CD14-positive monocyte (primary cell): ENCODE measurements around the gene TBX6. TPM values are rescaled to one million over a fixed set of nuclear protein-coding genes. Genes with fewer than 3 reads are reported as not detected.
A peak's percentile ranks its signal among the peaks of the same experiment; 100 is the strongest.

Experiments used
- DNase-seq, 3 donors: peaks; one replicate each; pipeline ENCODE4 v3.0.0-alpha.2; 2011 to 2022
- H2AFZ ChIP-seq: 2 replicates; pipeline ENCODE4 v1.6.0; 2012; ENCODE audit warnings: mild to moderate bottlenecking, low read depth, low read length, inconsistent platforms; ENCODE audit not compliant: insufficient read depth, poor library complexity, severe bottlenecking
- H3K27ac ChIP-seq, 2 donors: 1 replicate in 1 of 2; 2 replicates in 1 of 2; pipeline ENCODE4 v1.5.1; 2012 to 2013; ENCODE audit warnings: low read length in 2 of 2, control low read depth in 1 of 2, inconsistent platforms in 1 of 2, low read depth in 1 of 2, mild to moderate bottlenecking in 1 of 2
- H3K27me3 ChIP-seq, 2 donors: one replicate each; pipeline versions ENCODE4 v1.6.0 to v1.6.1; 2011 to 2013; ENCODE audit warnings: low read length in 2 of 2; ENCODE audit not compliant: control insufficient read depth in 2 of 2, insufficient read depth in 2 of 2
- H3K36me3 ChIP-seq, 2 donors: replicated peaks in 1 of 2; 1 replicate in 1 of 2; 2 replicates in 1 of 2; pipeline versions ENCODE4 v1.5.1 to v1.6.1; 2012 to 2013; ENCODE audit warnings: low read length in 2 of 2, control low read depth in 1 of 2, inconsistent platforms in 1 of 2, mild to moderate bottlenecking in 1 of 2; ENCODE audit not compliant: insufficient read depth in 2 of 2, control insufficient read depth in 1 of 2
- H3K4me1 ChIP-seq, 2 donors: 1 replicate in 1 of 2; 2 replicates in 1 of 2; pipeline versions ENCODE4 v1.5.1 to v1.6.1; 2012 to 2013; ENCODE audit warnings: low read length in 2 of 2, control low read depth in 1 of 2, inconsistent platforms in 1 of 2, mild to moderate bottlenecking in 1 of 2, moderate library complexity in 1 of 2; ENCODE audit not compliant: insufficient read depth in 2 of 2, control insufficient read depth in 1 of 2
- H3K4me2 ChIP-seq: replicated peaks from 2 replicates; pipeline ENCODE3; 2012; ENCODE audit warnings: low read length, moderate library complexity, mild to moderate bottlenecking; ENCODE audit not compliant: poor library complexity, severe bottlenecking; ENCODE audit errors: extremely low read depth
- H3K4me3 ChIP-seq, 3 experiments: fragments of 200-600 bp in 1 of 3; sonication (generic) in 1 of 3; replicated peaks in 1 of 3; 1 replicate in 2 of 3; 2 replicates in 1 of 3; pipeline ENCODE4 v1.5.1; 2011 to 2013; ENCODE audit warnings: low read length in 3 of 3, mild to moderate bottlenecking in 3 of 3, control low read depth in 2 of 3, low read depth in 2 of 3, inconsistent platforms in 1 of 3, moderate library complexity in 1 of 3
- H3K79me2 ChIP-seq: 2 replicates; pipeline ENCODE4 v1.6.0; 2012; ENCODE audit warnings: mild to moderate bottlenecking, control low read depth, inconsistent platforms, low read length, moderate library complexity; ENCODE audit not compliant: insufficient read depth
- H3K9ac ChIP-seq: 2 replicates; pipeline ENCODE4 v1.6.0; 2017; ENCODE audit warnings: low read length, mild to moderate bottlenecking; ENCODE audit not compliant: insufficient read depth, poor library complexity, severe bottlenecking
- H3K9me3 ChIP-seq, 2 donors: replicated peaks in 1 of 2; 1 replicate in 1 of 2; 2 replicates in 1 of 2; pipeline versions ENCODE4 v1.5.1 to v1.6.1; 2012 to 2013; ENCODE audit warnings: low read length in 2 of 2, control low read depth in 1 of 2; ENCODE audit not compliant: control insufficient read depth in 1 of 2, insufficient read depth in 1 of 2
- H4K20me1 ChIP-seq: 2 replicates; pipeline ENCODE4 v1.6.0; 2012; ENCODE audit warnings: mild to moderate bottlenecking, low read length, control low read depth, moderate library complexity; ENCODE audit not compliant: insufficient read depth
- H3K27ac Mint-ChIP-seq, 7 donors: one replicate each; pipeline ENCODE4 v1.8.0; 2020; ENCODE audit warnings: mild to moderate bottlenecking in 7 of 7, mixed read lengths in 7 of 7, moderate library complexity in 6 of 7, inconsistent platforms in 2 of 7
- H3K27me3 Mint-ChIP-seq, 3 donors: one replicate each; pipeline ENCODE4 v1.8.0; 2021 to 2022; ENCODE audit warnings: low read depth in 3 of 3, mild to moderate bottlenecking in 3 of 3, mixed read lengths in 3 of 3, moderate library complexity in 3 of 3, inconsistent platforms in 1 of 3
- H3K36me3 Mint-ChIP-seq, 2 donors: one replicate each; pipeline ENCODE4 v1.8.0; 2020; ENCODE audit warnings: mixed read lengths in 2 of 2, inconsistent platforms in 1 of 2, mild to moderate bottlenecking in 1 of 2
- H3K4me1 Mint-ChIP-seq: one replicate; pipeline ENCODE4 v1.8.0; 2020; ENCODE audit warnings: mild to moderate bottlenecking, mixed read lengths
- H3K4me3 Mint-ChIP-seq, 2 donors: one replicate each; pipeline ENCODE4 v1.8.0; 2020; ENCODE audit warnings: mild to moderate bottlenecking in 2 of 2, mixed read lengths in 2 of 2, moderate library complexity in 1 of 2
- H3K9me3 Mint-ChIP-seq, 7 donors: one replicate each; pipeline ENCODE4 v1.8.0; 2020 to 2022; ENCODE audit warnings: mixed read lengths in 7 of 7, mild to moderate bottlenecking in 6 of 7, moderate library complexity in 6 of 7, inconsistent platforms in 2 of 7
- WGBS: methylation state at CpG from one replicate; pipeline ENCODE4 v1.1.5; 2013; ENCODE audit warnings: missing lambda C conversion rate; ENCODE audit not compliant: insufficient coverage; 5-methylcytosine and 5-hydroxymethylcytosine counted together
- intact Hi-C, 2 donors: fragments of 100-400 bp; cut with micrococcal nuclease; formaldehyde crosslinking; loops; one replicate each; pipeline versions ENCODE4 v1.15.0 to v1.15.1; 2023
- polyA plus RNA-seq, 3 donors: library from polyadenylated mRNA; depleted of rRNA in 1 of 3; unstranded in 2 of 3; stranded (reverse) in 1 of 3; fragments of 300-500 nt in 2 of 3; fragments of >200 nt in 1 of 3; fragmentation: Illumina TruSeq in 2 of 3; gene quantifications; 1 replicate in 2 of 3; 2 replicates in 1 of 3; pipeline ENCODE4 v1.2.3, GENCODE V29; 2012 to 2021
- TF ChIP-seq, protein P1 (sequence below): fragments of 200-600 bp; IDR thresholded peaks from one replicate; pipeline ENCODE4 v1.8.0; 2022; ENCODE audit warnings: antibody characterized with exemption, mild to moderate bottlenecking

The TBX6 gene
- polyA plus RNA-seq, 3 donors: 0.10 to 0.65 (median 0.11) TPM

DNA sequence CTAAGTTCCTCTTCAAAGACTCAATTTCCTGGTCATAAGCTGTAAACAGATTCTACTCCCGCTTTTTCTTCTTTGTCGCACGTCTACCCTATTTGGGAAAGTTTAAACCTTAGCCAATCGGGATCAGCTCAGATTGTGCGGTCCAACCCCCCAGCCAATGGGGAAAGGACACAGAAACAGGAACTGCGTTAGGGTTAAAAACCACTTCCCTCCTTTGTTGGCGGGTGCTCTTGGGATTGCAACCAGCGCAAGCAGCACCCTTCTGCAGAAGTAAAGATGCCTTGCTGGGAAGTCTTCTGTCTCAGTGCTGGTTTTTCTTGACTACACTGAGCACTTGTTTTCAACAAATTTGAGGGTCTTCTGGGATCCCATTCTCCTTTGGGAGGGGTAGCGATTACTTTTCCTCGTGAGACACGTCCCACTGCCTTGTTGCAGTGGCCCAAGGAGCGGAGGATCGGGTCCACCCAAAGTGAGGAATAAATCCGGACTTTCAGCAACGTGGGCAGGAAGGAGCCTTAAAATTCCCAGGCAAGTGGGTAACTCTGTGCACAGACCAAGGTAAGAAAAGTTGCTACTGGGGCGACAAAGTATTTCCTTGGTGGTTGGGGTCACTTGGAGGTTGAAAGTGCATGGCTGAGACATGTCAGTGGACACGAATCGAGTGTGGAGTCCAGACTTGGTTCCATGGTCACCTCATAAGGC, 5.3 kb upstream of the TBX6 start:
- Mint-ChIP-seq H3K36me3 (peaks cover 22 to 37% of the 10 kb centered on the region in 2 donors), H3K27me3 (peaks cover 2 to 4% (median 3%) of the 10 kb centered on the region in 3 donors), H3K9me3 (peaks cover 34 to 60% (median 53%) of the 10 kb centered on the region in 7 donors), H3K4me3 (peak overlapping the region; percentile 64 to 71), H3K4me1 (peaks cover 36% of the 10 kb centered on the region), H3K27ac (peak overlapping the region; percentile 84 to 95 (median 92))
- H3K79me2 ChIP-seq: peaks cover 15% of the 10 kb centered on the region
- peak overlapping the region; percentile 64 for H3K9ac ChIP-seq
- H3K36me3 ChIP-seq: peaks cover 12 to 13% of the 10 kb centered on the region in 2 donors
- intact Hi-C loops: no loop called here
- H3K4me1 ChIP-seq: peaks cover 39 to 42% of the 10 kb centered on the region in 2 donors
- H3K27ac ChIP-seq: peak overlapping the region; percentile 65 to 89
- TF ChIP-seq, protein P1, sequence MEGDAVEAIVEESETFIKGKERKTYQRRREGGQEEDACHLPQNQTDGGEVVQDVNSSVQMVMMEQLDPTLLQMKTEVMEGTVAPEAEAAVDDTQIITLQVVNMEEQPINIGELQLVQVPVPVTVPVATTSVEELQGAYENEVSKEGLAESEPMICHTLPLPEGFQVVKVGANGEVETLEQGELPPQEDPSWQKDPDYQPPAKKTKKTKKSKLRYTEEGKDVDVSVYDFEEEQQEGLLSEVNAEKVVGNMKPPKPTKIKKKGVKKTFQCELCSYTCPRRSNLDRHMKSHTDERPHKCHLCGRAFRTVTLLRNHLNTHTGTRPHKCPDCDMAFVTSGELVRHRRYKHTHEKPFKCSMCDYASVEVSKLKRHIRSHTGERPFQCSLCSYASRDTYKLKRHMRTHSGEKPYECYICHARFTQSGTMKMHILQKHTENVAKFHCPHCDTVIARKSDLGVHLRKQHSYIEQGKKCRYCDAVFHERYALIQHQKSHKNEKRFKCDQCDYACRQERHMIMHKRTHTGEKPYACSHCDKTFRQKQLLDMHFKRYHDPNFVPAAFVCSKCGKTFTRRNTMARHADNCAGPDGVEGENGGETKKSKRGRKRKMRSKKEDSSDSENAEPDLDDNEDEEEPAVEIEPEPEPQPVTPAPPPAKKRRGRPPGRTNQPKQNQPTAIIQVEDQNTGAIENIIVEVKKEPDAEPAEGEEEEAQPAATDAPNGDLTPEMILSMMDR: no peak
- WGBS: 85% methylated on average over 17 of the region's 18 CpGs
- peak overlapping the region in 1 of 3 experiments; percentile 97 for H3K4me3 ChIP-seq
- DNase-seq: peak; percentile 48 to 56 (median 50)
- H3K4me2 ChIP-seq: peak overlapping the region; percentile 98
- peak overlapping the region; percentile 74 for H2AFZ ChIP-seq
- peaks cover 54% of the 10 kb centered on the region in 2 donors for H3K9me3 ChIP-seq
- no peaks in the 10 kb centered on the region for H4K20me1 ChIP-seq
- no peaks in the 10 kb centered on the region for H3K27me3 ChIP-seq

DNA sequence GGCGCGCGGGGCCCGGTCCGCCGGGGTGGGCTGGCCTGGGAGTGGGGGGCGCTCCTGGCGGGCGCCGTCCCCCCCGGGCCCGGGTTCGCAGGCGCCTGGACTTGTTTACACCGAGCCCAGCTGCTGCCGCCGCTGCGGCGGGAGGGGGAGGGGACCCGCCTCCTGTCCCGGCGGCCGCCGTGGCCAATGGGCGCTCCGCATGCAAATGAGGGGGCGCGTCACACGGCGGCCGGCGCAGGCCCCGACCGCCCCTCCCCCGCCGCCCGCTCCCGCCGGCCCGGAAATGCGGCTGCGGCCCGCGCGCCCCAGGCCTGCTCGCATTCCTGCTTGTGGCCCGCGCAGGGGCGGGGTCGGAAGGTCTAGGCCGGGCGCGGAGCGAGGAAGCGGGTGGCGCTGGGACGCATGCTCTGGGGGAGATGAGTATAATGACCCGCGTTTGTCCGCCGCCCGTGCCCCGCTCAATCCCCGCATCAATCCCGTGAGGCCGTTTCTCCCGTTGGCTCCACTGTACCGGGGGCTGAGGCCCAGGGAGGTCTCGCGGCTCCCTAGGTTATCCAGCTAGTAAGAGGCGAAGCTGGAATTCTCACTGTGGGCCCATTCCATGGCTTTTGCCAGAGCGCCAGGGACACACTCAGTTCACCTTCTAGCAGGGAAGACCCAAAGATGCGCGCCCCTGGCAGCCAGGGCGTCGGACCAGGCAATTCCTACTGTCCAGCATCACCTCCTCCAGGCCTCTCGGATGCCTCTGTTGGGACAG, 4.6 kb upstream of the TBX6 start, which contains the start of gene YPEL3:
YPEL3 (minus strand) TSS at position 109 of the 757 bp plus-strand sequence. CDS start 731 bp downstream, outside the sequence.
- Histone ChIP-seq H2AFZ (peak within 1 kb of the TSS; percentile 74), H3K36me3 (peaks cover 12 to 13% of the 10 kb centered on the region in 2 donors), H3K79me2 (peaks cover 17% of the 10 kb centered on the region), H3K9ac (peak within 1 kb of the TSS; percentile 74), H3K27me3 (no peaks in the 10 kb centered on the region), H3K9me3 (peaks cover 47 to 48% of the 10 kb centered on the region in 2 donors), H3K4me2 (peak within 1 kb of the TSS; percentile 98), H4K20me1 (no peaks in the 10 kb centered on the region), H3K4me3 (peak within 1 kb of the TSS; percentile 84 to 97 (median 86)), H3K4me1 (peaks cover 44 to 49% of the 10 kb centered on the region in 2 donors), H3K27ac (peak within 1 kb of the TSS; percentile 65 to 89)
- peaks cover 0 to 4% (median 3%) of the 10 kb centered on the region in 3 donors for H3K27me3 Mint-ChIP-seq
- peaks cover 28 to 53% (median 47%) of the 10 kb centered on the region in 7 donors for H3K9me3 Mint-ChIP-seq
- H3K27ac Mint-ChIP-seq: peak within 1 kb of the TSS; percentile 86 to 96 (median 93)
- peak within 1 kb of the TSS; percentile 87 to 94 for H3K4me3 Mint-ChIP-seq
- TF ChIP-seq, protein P1: no peak
- intact Hi-C loops: no loop called here
- peaks cover 40% of the 10 kb centered on the region for H3K4me1 Mint-ChIP-seq
- H3K36me3 Mint-ChIP-seq: peaks cover 22 to 37% of the 10 kb centered on the region in 2 donors
- WGBS: 9% methylated on average over 74 of the region's 77 CpGs
- DNase-seq: peak; percentile 84 to 90 (median 85)
